GM18868 (cell line): ENCODE results near the gene MSI2.

Experiments used
- ATAC-seq: cut with Tn5 transposase; IDR thresholded peaks from one replicate; pipeline ENCODE4 v1.9.1; 2021; ENCODE audit warnings: mild to moderate bottlenecking, moderate library complexity; ENCODE audit not compliant: unreplicated experiment

The MSI2 gene

GRCh38 chr17:57245786-57246185, 10.5 kb upstream of the MSI2 start:
- no peak for ATAC-seq

- no peak for ATAC-seq
Measured at GRCh38 chr17:57246257-57246656, 10.1 kb upstream of the MSI2 start.

GRCh38 chr17:57247261-57247660, 9.1 kb upstream of the MSI2 start:
- no peak for ATAC-seq

- ATAC-seq, result no peak
Measured at GRCh38 chr17:57247913-57248312, 8.4 kb upstream of the MSI2 start.

GRCh38 chr17:57249520-57249919, 6.8 kb upstream of the MSI2 start:
- no peak for ATAC-seq

- no peak for ATAC-seq
Measured at GRCh38 chr17:57251211-57251787, 5.0 kb upstream of the MSI2 start.

GRCh38 chr17:57253362-57254065, 2.8 kb upstream of the MSI2 start:
- ATAC-seq, result no peak

GRCh38 chr17:57255182-57255775, 1.0 kb upstream of the MSI2 start:
- ATAC-seq, result no peak

- no peak for ATAC-seq
Measured at GRCh38 chr17:57256708-57257112, 387 bp downstream of the MSI2 start.

- no peak for ATAC-seq
Measured at GRCh38 chr17:57257195-57257894, 1.0 kb downstream of the MSI2 start.

- ATAC-seq, result no peak
Measured at GRCh38 chr17:57257895-57258851, 1.9 kb downstream of the MSI2 start.

- no peak for ATAC-seq
Measured at GRCh38 chr17:57259306-57259705, 3.0 kb downstream of the MSI2 start.

GRCh38 chr17:57259817-57260216, 3.5 kb downstream of the MSI2 start:
- ATAC-seq, result no peak

GRCh38 chr17:57260325-57261083, 4.2 kb downstream of the MSI2 start:
- no peak for ATAC-seq

GRCh38 chr17:57261084-57261461, 4.8 kb downstream of the MSI2 start:
- ATAC-seq, result no peak

GRCh38 chr17:57262557-57262956, 6.2 kb downstream of the MSI2 start:
- no peak for ATAC-seq

- no peak for ATAC-seq
Measured at GRCh38 chr17:57264250-57264649, 7.9 kb downstream of the MSI2 start.

- ATAC-seq, result no peak
Measured at GRCh38 chr17:57264776-57265175, 8.5 kb downstream of the MSI2 start.

- ATAC-seq, result no peak
Measured at GRCh38 chr17:57266902-57267311, 10.6 kb downstream of the MSI2 start.

GRCh38 chr17:57268181-57268580, 11.9 kb downstream of the MSI2 start:
- ATAC-seq, result no peak
